Measurements from ENCODE around the gene RNF224.
"Not testable (repeated sequence)": the region's sequence is repeated elsewhere in the genome, so short reads cannot be mapped to it uniquely, and the experiment has no call there.

The RNF224 gene

DNA sequence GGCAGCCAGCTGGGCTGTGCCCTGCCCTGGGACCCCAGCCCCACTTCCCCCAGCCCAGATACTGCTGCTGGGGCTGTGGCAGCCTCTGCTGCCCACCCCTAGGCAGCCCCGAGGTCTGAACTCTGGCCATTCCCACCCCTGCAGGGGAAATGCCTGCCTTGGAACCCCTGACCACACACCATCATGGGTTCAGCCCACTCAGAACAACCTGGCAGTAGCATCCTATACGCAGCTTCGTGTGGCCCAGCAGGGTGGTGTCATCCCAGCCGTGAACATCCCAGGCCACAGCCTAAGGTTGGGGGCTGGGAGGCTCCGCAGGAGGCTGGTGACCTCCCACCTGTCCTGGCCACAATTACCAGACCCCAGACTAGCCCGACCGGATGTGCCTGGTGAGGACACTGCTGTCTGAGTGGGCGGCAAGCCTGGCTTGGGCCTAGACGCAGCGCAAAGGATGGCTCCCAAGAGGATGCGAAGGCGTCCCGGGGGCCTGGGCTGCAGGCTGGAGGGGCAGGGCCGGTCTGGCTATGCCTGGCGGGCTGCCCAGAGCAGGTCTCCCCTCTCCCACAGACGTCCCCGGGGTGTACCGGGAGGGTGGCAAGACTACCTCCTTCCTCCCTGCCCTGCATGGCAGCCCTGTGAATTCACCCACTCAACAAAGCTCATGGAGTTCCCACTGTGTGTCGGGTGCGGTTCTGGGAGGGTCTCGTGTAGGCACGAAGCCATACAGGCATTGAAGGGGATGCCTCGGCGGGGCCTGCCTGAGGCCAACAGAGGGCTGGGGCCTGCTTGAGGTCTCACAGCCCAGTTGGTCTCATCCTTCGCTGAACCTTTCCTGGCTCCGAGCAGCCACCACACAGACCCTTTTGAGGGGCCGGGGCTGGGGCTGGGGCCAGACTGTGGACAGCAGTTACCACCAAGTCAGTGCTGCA, 1.9 kb downstream of the RNF224 start:
- no peak for DNase-seq

DNA sequence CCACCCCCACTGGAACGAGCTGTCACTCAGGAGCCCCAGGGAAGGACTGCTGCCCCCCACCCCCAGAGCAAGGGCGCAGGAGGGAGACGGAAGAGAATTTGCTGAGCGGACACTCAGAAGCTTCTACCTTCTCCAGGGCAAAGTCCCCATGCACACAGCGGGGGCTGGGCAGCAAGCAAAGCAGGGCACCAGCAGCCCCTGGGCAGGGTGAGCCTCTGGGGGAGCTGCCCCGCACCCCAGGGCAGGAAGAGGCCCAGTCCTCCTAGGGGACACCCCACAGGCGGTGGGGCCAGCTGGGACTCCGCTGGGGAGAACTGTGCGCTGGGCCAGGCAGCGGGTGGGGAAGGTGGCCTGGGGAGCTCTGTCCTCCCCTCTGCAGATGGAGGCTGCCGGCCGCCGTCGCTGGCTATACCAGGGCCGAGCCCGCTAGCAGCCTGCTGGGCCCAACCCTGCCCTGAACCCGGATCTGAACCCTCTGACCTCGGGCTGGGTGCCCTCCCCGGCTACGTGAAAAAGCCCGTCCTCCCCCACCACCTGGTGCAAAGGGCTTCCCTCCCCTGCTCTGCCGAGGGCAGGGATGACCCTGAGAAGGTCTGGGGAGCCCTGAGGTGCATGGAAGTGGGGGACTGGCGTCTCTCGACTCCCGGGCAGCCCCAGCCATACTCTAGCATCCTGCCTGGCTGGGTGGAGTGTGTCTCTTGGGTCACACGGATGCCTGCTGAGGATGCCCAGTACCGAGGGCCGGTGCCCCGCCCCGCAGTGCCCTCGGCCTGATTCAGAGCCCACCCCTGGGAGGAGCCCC, 2.8 kb downstream of the RNF224 start:
- DNase-seq, result no peak

DNA sequence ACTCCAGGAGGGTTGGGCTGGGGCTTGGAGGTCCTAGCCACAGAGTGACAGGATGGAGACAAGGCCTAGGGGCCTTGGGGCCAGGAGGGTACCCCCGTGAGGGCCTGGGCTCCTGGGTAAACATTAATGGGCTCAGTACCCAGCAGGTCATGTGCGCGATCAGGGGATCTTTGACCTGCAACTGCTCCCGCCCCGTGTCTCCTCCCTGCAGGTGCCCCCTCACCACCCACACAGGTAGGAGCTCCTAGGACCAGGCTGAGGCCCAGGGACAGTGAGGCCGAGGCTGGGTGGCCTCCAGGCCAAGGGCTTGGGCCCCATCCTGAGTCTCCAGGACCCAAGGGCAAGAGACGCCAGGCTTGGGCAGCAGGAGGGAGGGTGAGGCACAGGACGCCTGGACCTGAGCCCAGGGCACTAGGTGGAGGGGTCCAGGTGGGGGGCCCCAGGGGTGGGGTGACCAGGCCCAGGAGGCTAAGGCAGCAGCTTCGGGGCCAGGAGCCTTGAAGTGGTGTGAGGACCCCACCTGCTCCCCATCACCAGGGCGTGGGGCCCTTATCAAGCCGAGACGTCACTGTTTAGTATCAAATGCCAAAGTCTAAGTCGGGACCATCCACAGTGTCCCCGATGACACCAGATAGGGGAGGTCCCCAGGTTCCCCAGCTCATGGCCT, 3.5 kb downstream of the RNF224 start, which contains the start of gene SLC34A3:
Gene SLC34A3, plus strand, starts transcription at position 197 of the 667 bp plus-strand sequence. CDS start 802 bp downstream, outside the sequence.
- DNase-seq, result no peak

DNA sequence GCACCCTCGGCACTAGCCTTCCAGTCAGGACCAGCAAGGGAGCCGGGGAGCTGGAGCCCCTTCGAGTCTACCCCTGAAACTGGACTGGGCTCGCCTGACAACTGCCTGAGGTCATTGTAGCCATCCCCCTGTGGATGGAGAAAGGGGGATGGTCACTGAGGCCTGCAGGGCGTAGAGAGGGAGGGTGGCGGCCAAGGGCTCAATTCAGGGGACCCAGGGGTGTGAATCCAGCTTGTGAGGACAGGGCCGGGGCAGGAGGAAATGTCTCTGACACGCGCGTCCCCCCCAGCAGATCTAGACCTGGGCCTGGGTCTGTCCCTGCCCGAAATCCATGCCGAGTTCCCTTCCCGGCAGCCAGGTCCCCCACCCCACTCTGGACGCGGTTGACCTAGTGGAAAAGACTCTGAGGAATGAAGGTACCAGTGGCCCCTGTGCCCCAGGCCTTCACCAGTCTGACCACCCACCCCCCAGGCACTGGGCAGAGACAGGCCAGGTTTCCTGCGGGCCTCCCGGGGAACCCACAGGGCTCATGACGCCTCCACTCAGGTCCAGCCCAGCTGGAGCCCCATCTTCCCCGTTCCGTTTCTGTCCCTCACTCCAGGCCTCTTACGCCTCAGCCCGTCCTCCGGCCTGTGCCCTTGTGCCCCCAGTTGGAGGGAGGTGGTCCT, 4.2 kb downstream of the RNF224 start:
- no peak for DNase-seq

DNA sequence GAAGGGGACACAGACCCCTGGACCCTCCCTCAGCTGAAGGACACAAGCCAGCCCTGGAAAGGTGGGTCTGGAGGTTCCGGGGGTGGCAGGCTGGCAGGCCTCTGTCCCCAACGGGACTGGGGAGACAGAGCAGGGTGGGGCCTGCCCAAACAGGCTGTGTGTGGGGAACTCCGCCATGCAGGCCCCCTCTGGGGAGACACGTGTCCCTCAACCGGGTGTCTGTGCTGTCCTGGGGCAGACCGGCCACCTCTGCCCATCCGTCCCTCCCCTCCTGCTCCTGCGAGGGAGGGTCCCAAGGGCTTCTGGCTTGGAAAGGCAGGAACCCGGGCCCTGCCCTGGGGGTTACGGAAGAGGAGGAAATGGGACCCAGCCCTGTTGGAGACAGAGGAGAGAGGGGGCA, 4.8 kb downstream of the RNF224 start:
- no peak for DNase-seq

DNA sequence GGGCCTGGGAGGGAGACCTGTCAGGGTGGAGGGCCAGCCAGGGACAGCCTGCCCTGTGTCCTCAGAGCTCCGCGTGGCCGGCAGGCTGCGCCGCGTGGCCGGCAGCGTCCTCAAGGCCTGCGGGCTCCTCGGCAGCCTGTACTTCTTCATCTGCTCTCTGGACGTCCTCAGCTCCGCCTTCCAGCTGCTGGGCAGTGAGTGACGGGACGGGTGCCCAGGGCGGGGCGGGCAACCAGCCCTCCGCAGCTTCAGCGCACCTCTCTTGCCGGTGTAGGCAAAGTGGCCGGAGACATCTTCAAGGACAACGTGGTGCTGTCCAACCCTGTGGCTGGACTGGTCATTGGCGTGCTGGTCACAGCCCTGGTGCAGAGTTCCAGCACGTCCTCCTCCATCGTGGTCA, 5.2 kb downstream of the RNF224 start:
- no peak for DNase-seq

DNA sequence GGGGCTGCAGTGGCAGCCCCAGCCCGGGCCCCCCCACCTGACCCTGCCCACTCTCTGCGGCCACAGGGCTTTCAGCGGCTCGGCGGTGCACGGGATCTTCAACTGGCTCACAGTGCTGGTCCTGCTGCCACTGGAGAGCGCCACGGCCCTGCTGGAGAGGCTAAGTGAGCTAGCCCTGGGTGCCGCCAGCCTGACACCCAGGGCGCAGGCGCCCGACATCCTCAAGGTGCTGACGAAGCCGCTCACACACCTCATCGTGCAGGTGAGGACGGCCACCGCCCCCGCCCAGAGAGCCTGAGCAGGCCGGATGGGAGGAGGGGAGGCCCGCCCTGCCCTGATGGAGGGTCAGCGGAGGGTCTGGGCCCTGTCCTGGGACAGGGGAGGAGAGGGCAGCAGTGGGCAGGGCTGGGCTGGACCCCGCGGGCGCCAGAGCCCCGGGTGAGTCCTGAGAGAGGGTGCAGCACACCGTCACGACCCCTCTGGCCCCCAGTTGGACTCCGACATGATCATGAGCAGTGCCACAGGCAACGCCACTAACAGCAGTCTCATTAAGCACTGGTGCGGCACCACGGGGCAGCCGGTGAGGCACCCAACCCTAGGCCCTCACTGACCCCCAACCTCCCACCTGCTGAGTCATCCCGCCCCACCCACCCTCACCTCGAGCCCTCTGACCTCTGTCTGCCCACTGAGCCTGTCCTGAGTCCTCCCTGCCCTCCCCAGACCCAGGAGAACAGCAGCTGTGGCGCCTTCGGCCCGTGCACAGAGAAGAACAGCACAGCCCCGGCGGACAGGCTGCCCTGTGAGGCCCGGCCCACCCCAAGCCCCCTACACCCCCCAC, 6.1 kb downstream of the RNF224 start:
- DNase-seq, result no peak

DNA sequence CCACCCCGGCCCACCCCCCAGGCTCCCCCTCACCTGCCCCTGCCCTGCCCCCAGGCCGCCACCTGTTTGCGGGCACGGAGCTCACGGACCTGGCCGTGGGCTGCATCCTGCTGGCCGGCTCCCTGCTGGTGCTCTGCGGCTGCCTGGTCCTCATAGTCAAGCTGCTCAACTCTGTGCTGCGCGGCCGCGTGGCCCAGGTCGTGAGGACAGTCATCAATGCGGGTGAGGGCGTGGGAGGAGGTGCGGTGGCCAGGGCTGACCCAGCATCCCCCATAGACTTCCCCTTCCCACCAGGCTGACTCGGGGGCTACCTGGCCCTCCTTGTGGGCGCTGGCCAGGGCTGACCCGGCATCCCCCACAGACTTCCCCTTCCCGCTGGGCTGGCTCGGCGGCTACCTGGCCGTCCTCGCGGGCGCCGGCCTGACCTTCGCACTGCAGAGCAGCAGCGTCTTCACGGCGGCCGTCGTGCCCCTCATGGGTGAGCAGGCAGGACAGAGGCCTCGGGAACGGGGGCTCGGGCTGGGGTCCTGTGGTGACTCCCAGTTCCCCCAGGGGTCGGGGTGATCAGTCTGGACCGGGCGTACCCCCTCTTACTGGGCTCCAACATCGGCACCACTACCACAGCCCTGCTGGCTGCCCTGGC, 6.9 kb downstream of the RNF224 start:
- DNase-seq, result no peak

DNA sequence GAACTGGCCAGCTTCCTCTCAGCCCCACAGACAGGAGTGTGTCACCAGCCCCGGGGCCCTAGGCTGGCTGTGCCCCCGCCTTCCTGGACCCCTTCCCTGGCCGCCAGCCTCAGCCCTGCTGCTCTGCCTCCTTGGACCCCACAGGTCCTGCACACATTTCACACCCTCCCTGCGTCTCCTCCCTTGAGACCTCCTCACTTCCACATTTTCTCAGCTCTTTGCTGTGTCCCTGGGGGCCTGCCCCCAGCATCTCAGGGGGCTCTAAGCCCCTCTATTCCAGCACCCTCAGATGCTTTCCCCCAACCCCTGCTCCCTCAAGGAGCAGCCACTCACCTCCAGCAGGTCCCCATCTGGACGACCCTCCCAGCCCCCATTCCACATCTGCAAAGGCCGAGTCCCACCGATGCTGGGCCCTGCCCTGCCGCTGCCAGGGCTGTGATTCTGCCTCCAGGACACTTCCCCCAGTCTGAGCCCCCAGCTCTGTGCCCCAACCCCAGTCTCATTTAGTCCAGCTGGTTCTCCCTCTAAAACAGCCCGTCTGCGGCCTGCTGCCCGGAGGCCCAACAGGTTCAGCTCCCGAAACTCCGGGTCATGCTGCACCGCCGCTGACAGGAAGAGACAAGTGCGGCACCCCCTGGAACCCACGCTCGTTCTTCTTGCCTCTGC, 7.6 kb downstream of the RNF224 start:
- no peak for DNase-seq

DNA sequence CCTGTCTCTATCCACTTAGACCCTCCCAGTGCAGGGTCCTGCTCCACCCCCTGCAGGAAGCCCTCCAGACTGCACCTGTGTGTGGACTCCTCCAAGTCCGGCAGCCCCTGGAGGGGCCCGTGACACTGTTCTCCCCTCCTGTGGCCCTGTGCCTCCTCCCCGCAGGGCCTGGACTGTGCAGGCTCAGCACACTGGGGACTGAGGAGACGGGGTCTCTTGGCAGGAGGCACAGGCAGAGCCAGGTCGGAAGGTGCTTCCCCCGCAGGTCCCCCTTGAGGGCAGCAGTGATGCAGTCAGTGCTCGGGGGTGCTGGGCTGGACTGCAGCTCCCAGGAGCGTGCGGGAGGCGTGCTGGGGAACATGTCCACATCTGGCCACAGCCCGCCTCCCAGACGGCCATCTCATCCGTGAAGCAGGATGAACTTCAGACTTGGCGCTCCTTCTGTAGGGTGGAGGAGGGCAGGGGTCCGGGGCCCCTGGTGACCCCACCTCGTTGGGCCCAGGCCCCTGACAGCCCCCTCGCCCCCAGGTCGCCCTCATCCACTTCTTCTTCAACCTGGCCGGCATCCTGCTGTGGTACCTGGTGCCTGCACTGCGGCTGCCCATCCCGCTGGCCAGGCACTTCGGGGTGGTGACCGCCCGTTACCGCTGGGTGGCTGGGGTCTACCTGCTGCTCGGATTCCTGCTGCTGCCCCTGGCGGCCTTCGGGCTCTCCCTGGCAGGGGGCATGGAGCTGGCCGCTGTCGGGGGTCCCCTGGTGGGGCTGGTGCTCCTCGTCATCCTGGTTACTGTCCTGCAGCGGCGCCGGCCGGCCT, 8.3 kb downstream of the RNF224 start:
- DNase-seq, result no peak

DNA sequence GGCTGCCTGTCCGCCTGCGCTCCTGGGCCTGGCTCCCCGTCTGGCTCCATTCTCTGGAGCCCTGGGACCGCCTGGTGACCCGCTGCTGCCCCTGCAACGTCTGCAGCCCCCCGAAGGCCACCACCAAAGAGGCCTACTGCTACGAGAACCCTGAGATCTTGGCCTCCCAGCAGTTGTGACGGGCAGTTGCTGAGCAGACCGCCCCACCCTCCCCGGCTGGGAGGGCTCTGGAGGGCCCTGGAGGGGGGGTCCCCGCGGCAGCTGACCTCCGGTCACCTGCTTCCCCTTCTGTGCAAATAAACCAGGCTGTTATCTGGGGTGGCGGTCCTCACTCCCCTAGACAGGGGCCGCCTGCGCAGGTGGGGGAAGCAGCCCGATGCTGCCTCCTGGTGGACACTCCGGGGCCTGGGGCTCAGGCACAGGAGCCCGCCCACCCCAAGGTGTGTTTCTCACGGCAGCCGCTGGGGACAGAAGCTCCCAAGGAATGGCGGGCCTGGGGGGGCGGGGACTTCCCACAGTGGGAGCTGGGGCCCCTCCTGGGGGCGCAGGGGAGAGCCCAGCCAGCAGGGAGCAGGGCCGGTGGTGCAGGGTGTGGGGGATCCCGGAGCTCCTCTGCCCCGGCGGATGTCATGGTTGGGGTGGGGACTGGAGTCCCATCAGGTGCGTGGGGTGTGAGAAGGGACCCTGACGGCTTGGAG, 9.1 kb downstream of the RNF224 start:
- DNase-seq, result peak; percentile 75 to 93 (median 87)

DNA sequence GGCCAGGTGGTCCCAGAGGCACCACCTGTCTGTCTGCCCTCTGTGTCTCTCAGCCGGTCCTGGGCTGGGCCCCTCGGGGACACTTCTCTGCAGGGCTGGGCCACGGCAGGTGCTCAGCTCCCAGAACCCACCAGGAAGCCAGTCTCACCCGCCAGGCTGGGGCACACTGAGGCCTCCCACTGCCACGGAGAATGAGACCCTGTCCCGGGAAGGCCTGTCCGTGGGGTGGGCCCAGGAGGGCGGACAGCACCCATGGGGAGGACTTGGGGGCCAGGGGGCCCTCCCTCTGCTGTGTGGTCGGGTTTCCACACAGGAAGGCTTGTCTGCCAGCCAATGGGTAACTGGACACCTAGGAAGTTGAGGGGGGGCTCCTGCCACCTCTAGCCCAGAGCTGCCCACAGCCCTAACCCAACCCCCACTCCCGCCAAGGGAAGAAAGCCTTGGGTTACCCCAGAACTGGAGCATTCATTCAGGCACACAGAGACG, 9.7 kb downstream of the RNF224 start:
- no peak for DNase-seq

DNA sequence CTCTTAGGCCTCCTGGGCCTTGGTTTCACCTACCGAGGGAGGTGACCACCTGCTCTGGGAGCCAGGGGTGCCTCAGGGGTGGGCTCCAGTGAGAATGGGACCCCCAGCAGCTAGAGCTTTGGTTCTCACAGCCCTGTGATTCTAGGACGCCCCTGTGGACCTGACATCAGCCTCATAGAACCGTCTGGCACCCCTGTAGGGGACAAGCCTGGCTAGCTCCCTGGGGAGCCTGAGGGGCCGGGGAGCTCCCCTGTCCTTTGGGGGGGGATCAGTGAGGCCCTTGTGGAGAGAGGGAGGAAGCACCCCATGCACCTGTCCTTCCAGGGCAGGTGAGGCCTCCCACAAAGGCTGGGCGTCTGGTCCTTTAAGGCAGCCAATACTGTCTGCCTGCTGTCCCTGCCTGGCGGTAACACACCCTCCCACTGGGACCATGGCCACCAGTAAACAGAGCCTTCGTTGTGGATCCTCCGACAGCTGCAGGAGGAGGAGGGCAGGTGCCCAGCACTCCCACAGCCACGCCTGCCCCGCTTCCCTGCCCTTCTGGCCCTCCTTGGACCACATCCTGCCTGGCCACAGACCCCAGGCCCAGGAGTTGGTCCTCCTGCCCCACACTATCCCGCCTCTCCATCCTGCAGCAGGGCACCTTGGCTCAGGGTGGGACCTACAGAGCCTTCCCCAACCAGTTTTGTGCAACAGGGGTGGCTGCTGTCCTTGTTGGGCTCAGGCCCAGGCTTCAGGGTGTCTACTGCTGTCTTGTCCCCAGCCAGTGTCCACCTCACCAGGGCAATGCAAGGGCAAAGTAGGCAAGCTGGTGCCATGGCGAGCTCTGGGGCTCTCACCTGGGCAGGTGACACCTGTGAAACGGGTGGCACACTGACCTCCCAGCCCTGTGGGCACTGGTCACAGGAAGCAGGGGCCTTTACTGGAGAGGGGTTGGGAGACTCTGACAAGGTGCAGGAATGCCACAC, 10.7 kb downstream of the RNF224 start:
- no peak for DNase-seq

DNA sequence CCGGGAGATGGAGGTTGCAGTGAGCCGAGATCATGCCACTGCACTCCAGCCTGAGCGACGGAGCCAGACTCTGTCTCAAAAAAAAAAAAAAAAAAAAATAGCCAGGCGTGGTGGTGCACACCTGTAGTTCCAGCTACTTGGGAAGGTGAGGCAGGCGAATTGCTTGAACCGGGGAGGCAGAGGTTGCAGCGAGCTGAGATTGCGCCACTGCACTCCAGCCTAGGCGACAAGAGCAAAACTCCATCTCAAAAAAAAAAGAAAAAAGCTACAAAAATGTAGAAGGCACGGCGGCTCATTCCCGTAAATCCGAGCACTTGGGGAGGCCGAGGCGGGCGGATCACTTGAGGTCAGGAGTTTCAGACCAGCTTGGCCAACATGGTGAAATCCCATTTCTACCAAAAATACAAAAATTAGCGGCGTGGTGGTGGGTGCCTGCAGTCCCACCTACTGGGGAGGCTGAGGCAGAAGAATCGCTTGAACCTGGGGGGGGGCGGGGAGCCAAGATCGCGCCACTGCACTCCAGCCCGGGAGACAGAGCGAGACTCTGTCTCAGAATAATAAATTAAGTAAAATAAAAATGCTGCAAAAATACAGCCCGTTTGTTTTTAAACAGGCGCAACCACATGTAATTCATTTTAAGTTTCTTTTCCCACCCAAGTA, 12.4 kb downstream of the RNF224 start:
- not testable (repeated sequence) for DNase-seq

DNA sequence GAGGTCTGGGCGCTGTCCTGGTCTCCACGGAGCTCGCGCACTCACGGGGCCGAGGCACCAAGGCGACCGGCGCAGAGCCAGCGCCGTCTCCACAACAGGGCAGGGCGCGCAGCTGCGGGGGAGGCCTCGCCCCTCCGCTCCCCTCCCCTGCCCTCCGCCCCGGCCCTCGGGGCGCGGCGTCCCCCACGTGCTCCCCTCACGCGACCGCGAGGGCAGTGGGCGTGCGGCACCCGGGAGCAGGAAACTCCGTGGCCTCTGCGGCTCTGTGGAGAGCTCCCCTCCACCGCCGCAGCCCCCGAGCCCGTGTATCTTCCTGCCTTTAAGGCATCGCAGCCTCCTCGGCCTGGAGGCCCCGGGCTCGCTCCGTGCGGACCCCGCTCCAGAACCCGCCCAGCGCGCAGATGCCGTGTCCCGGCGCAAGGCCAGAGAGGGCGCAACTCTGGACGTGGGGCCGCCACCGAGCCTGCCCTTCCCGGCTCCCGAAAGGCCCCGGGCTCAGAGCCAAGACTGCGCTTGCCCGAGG, 13.1 kb downstream of the RNF224 start:
- peak in 2 of 4 experiments; percentile 67 for DNase-seq

DNA sequence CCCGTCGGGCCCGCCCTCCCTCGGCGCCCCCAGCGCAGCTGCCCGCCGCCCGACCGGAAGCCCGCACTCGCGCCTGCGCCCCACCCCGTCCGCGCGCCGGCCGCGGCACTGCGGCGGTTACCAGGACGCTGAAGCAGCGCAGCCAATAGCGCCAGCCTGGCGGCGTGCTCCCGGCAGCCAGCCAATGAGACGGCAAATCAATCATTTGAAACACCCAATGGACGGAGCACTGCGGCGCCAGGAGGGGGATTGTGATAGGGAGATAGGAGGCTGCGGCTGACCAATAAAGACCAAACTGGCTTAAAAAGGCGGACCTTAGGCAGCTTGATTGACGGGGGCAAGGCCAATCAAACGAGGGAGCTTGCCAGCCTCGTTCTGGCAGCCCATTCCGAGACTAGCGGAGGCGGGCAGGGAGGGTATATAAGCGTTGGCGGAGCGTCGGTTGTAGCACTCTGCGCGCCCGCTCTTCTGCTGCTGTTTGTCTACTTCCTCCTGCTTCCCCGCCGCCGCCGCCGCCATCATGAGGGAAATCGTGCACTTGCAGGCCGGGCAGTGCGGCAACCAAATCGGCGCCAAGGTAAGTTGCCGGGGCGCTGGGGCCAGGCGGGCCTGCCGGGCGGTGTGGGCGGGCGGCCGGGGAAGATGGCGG, 13.7 kb downstream of the RNF224 start, which contains the start of gene TUBB4B:
Gene TUBB4B, plus strand, starts transcription at position 447 of the 649 bp plus-strand sequence. Its CDS starts 74 bp downstream, at position 521.
- peak; percentile 90 to 100 (median 94) for DNase-seq
